HFF-Myc (cell line): ENCODE results near the gene PIK3C2G.
A peak's percentile ranks its signal among the peaks of the same experiment; 100 is the strongest.

Experiments
- DNase-seq: peaks from one replicate; pipeline ENCODE4 v3.0.0-alpha.2; 2011; ENCODE audit warnings: low read depth; ENCODE audit errors: extremely low read depth
- H3K4me3 ChIP-seq: replicated peaks from 2 replicates; pipeline ENCODE4 v1.5.1; 2011; ENCODE audit warnings: low read depth, mild to moderate bottlenecking, control low read depth, low read length
- TF ChIP-seq, protein P1 (sequence below): IDR thresholded peaks from 2 replicates; pipeline ENCODE4 v1.5.1; 2012; ENCODE audit warnings: mild to moderate bottlenecking, low read depth, low read length, control low read depth; ENCODE audit errors: missing control alignments

Gene PIK3C2G, protein sequence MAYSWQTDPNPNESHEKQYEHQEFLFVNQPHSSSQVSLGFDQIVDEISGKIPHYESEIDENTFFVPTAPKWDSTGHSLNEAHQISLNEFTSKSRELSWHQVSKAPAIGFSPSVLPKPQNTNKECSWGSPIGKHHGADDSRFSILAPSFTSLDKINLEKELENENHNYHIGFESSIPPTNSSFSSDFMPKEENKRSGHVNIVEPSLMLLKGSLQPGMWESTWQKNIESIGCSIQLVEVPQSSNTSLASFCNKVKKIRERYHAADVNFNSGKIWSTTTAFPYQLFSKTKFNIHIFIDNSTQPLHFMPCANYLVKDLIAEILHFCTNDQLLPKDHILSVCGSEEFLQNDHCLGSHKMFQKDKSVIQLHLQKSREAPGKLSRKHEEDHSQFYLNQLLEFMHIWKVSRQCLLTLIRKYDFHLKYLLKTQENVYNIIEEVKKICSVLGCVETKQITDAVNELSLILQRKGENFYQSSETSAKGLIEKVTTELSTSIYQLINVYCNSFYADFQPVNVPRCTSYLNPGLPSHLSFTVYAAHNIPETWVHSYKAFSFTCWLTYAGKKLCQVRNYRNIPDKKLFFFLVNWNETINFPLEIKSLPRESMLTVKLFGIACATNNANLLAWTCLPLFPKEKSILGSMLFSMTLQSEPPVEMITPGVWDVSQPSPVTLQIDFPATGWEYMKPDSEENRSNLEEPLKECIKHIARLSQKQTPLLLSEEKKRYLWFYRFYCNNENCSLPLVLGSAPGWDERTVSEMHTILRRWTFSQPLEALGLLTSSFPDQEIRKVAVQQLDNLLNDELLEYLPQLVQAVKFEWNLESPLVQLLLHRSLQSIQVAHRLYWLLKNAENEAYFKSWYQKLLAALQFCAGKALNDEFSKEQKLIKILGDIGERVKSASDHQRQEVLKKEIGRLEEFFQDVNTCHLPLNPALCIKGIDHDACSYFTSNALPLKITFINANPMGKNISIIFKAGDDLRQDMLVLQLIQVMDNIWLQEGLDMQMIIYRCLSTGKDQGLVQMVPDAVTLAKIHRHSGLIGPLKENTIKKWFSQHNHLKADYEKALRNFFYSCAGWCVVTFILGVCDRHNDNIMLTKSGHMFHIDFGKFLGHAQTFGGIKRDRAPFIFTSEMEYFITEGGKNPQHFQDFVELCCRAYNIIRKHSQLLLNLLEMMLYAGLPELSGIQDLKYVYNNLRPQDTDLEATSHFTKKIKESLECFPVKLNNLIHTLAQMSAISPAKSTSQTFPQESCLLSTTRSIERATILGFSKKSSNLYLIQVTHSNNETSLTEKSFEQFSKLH (N-terminal part only)

GRCh38 chr12:18261273-18261672, at the start of gene PIK3C2G:
Gene PIK3C2G (plus strand): TSS chr12:18261518. CDS start chr12:18282082, 20,564 bp downstream.
- H3K4me3 ChIP-seq = no peak within 1 kb of the TSS
- no peak for DNase-seq
- TF ChIP-seq, protein P1, sequence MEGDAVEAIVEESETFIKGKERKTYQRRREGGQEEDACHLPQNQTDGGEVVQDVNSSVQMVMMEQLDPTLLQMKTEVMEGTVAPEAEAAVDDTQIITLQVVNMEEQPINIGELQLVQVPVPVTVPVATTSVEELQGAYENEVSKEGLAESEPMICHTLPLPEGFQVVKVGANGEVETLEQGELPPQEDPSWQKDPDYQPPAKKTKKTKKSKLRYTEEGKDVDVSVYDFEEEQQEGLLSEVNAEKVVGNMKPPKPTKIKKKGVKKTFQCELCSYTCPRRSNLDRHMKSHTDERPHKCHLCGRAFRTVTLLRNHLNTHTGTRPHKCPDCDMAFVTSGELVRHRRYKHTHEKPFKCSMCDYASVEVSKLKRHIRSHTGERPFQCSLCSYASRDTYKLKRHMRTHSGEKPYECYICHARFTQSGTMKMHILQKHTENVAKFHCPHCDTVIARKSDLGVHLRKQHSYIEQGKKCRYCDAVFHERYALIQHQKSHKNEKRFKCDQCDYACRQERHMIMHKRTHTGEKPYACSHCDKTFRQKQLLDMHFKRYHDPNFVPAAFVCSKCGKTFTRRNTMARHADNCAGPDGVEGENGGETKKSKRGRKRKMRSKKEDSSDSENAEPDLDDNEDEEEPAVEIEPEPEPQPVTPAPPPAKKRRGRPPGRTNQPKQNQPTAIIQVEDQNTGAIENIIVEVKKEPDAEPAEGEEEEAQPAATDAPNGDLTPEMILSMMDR = no peak

GRCh38 chr12:18217966-18218365, 43.4 kb upstream of the PIK3C2G start:
- DNase-seq = no peak
- TF ChIP-seq, protein P1 = no peak
- H3K4me3 ChIP-seq = no peak overlapping the region

- no peak overlapping the region for H3K4me3 ChIP-seq
- DNase-seq = no peak
- TF ChIP-seq, protein P1 = no peak
Measured at GRCh38 chr12:18221726-18222125, 39.6 kb upstream of the PIK3C2G start.

GRCh38 chr12:18222699-18223098, 38.6 kb upstream of the PIK3C2G start:
- TF ChIP-seq, protein P1 = no peak
- DNase-seq = no peak

DNA sequence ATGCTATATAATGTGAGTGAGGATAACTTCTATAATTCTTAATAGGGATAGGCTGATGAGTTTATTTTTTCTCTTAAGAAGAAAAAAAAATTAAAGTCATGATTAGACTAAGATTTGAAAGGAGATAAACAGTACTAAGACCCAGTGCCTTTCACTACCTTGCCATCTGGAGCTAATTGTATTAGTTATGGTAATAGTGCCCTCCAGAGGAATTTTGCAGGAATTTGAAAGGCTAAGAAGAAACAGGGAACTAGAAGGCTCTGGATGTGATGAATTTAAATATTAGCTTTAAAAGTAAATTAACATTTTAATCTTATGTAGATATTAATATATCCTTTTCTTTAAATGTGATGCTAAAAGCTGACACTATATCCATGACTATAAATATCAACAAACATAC, 36.6 kb upstream of the PIK3C2G start:
- DNase-seq = no peak
- TF ChIP-seq, protein P1 = peak; percentile 16
- no peak overlapping the region for H3K4me3 ChIP-seq

More at GRCh38 chr12:18222699-18223098, 38.6 kb upstream of the PIK3C2G start:
- no peak overlapping the region for H3K4me3 ChIP-seq

- no peak for DNase-seq
- no peak overlapping the region for H3K4me3 ChIP-seq
- TF ChIP-seq, protein P1 = no peak
Measured at GRCh38 chr12:18239526-18239925, 21.8 kb upstream of the PIK3C2G start.
